ENCODE data around the gene CBX3. TPM values are rescaled to one million over a fixed set of nuclear protein-coding genes. Genes with fewer than 3 reads are reported as not detected.

The CBX3 gene
- total and polyA plus RNA-seq, 8 donors = 92.2 to 313 (median 273) TPM

DNA sequence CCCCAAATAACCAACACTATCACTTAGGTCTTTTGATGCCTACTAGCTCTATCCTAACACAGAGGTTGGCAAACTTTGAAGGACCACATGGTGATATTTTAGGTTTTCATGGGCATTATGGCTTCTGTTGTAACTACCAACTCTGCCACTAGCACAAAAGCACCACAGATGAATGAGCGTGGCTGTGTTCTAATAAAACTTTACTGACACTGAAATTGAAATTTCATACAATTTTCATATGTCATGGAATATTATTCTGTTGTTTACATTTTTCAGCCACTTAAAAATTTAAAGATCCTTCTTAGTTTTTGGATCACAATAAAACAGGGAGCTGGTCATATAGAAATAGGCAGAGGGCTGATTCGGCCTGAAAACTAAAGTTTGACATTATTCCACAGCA, 26.4 kb downstream of the CBX3 start:
- Histone ChIP-seq H3K27ac (no peak overlapping the region), H3K36me3 (no peaks in the 10 kb centered on the region), H3K9me3 (no peaks in the 10 kb centered on the region), H3K4me3 (no peak overlapping the region), H3K27me3 (no peaks in the 10 kb centered on the region), H3K4me1 (no peaks in the 10 kb centered on the region)
- DNase-seq = no peak
- TF ChIP-seq CTCF (IDR thresholded peaks at IDR 0.05) = no peak
- intact Hi-C loops (cut with DNase I) = no loop called here
- ATAC-seq = no peak

- no peak for DNase-seq
- no peak overlapping the region for H3K4me3 ChIP-seq
- no peak overlapping the region for H3K27ac ChIP-seq
- TF ChIP-seq CTCF (IDR thresholded peaks at IDR 0.05) = no peak
- no peaks in the 10 kb centered on the region for H3K4me1 ChIP-seq
- ATAC-seq = no peak
- no peaks in the 10 kb centered on the region for H3K9me3 ChIP-seq
- intact Hi-C loops (cut with DNase I) = no loop called here
- H3K27me3 ChIP-seq = no peaks in the 10 kb centered on the region
- H3K36me3 ChIP-seq = no peaks in the 10 kb centered on the region
These were observed 32.5 kb downstream of the CBX3 start for GRCh38 chr7:26233902-26234511.

- H3K4me3 ChIP-seq = no peak overlapping the region
- H3K4me1 ChIP-seq = no peaks in the 10 kb centered on the region
- TF ChIP-seq CTCF (IDR thresholded peaks at IDR 0.05) = no peak
- intact Hi-C loops (cut with DNase I) = no loop called here
- H3K27me3 ChIP-seq = no peaks in the 10 kb centered on the region
- no peak for ATAC-seq
- H3K9me3 ChIP-seq = no peaks in the 10 kb centered on the region
- no peaks in the 10 kb centered on the region for H3K36me3 ChIP-seq
- H3K27ac ChIP-seq = no peak overlapping the region
- no peak for DNase-seq
These were observed 35.7 kb downstream of the CBX3 start for GRCh38 chr7:26237035-26237807.

DNA sequence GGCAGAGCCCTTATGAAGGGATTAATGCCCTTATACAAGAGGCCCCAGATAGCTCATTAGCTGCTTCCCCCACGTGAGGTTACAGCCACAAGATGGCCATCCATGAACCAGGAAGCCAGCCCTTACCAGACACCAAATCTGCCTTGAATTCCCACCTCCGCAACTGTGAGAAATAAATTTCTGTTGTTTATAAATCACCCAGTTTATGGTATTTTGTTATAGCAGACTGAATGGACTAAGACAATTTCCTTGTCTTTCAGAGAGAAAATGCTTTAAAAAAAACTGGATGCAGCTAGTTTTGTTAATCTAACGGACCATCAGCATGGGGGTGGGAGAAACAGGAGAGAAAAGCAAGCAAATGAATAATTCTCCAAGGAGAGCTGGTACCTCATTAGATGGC, 36.5 kb downstream of the CBX3 start:
- Histone ChIP-seq H3K27me3 (no peaks in the 10 kb centered on the region), H3K4me1 (no peaks in the 10 kb centered on the region), H3K4me3 (no peak overlapping the region), H3K9me3 (no peaks in the 10 kb centered on the region), H3K36me3 (no peaks in the 10 kb centered on the region), H3K27ac (no peak overlapping the region)
- no peak for ATAC-seq
- TF ChIP-seq CTCF (IDR thresholded peaks at IDR 0.05) = no peak
- no peak for DNase-seq
- intact Hi-C loops (cut with DNase I) = no loop called here

DNA sequence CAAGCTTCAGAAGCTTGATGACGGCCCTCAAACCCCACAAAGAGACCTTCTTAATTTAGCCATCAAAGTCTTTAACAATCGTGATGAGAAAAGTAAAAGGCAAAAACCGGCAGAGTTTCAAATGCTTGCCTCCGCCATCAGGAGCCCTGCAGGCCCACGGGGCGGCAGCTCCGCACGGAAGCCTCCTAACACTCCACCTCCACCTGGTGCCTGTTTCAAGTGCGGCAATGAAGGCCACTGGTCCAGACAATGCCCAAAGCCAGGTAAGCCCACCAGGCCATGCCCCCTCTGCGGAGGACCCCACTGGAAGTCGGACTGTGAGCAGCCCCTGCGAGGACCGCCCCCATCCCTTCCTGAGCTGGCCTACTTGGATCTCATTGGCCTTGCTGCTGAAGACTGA, 43.6 kb downstream of the CBX3 start:
- no peak for DNase-seq
- H3K27ac ChIP-seq = no peak overlapping the region
- H3K4me3 ChIP-seq = no peak overlapping the region
- ATAC-seq = no peak
- H3K9me3 ChIP-seq = no peaks in the 10 kb centered on the region
- H3K36me3 ChIP-seq = no peaks in the 10 kb centered on the region
- no peaks in the 10 kb centered on the region for H3K27me3 ChIP-seq
- no peaks in the 10 kb centered on the region for H3K4me1 ChIP-seq
- intact Hi-C loops (cut with DNase I) = no loop called here
- no peak for TF ChIP-seq CTCF (IDR thresholded peaks at IDR 0.05)

Measured in left lung (tissue), 10 donors.